SU-DHL-6 (cell line): ENCODE measurements around the gene PRKN.
"Not testable (repeated sequence)": the region's sequence is repeated elsewhere in the genome, so short reads cannot be mapped to it uniquely, and the experiment has no call there.

Experiments
- H2AFZ ChIP-seq: fragments of 200-600 bp; sonication (generic); 2 replicates; pipeline ENCODE4 v1.6.1; 2014; ENCODE audit warnings: low read depth, mild to moderate bottlenecking, moderate library complexity, mixed read lengths, antibody characterized with exemption, low read length; ENCODE audit not compliant: severe bottlenecking
- H3F3A ChIP-seq: fragments of 200-600 bp; shearing (Covaris generic); 2 replicates; pipeline ENCODE4 v1.6.0; 2016; ENCODE audit warnings: antibody characterized with exemption, mild to moderate bottlenecking; ENCODE audit not compliant: insufficient read depth
- H3K27ac ChIP-seq: fragments of 200-600 bp; sonication (generic); 2 replicates; pipeline ENCODE4 v1.5.1; 2016; ENCODE audit warnings: low read depth, mild to moderate bottlenecking, low read length, moderate library complexity, mixed read lengths
- H3K27me3 ChIP-seq: fragments of 200-600 bp; sonication (generic), shearing (Covaris generic); 2 replicates; pipeline ENCODE4 v1.6.0; 2014; ENCODE audit warnings: mild to moderate bottlenecking, low read length
- H3K36me3 ChIP-seq: fragments of 200-600 bp; sonication (generic); 2 replicates; pipeline ENCODE4 v1.6.1; 2014; ENCODE audit warnings: mild to moderate bottlenecking, low read length, mixed read lengths
- H3K4me2 ChIP-seq: fragments of 300-600, 200-600 bp; shearing (Covaris generic), sonication (generic); 2 replicates; pipeline ENCODE4 v1.6.0; 2014; ENCODE audit warnings: low read length, low read depth, mild to moderate bottlenecking; ENCODE audit not compliant: poor library complexity, severe bottlenecking
- H3K4me3 ChIP-seq: fragments of 200-600 bp; sonication (generic); 2 replicates; pipeline ENCODE4 v1.5.1; 2014; ENCODE audit warnings: antibody characterized with exemption, low read length, mild to moderate bottlenecking, mixed read lengths; ENCODE audit not compliant: insufficient read depth, poor library complexity, severe bottlenecking
- H3K79me2 ChIP-seq: fragments of 200-600 bp; sonication (generic); 2 replicates; pipeline ENCODE4 v1.6.1; 2014; ENCODE audit warnings: mild to moderate bottlenecking, low read length, moderate library complexity; ENCODE audit not compliant: insufficient read depth
- H3K9ac ChIP-seq: fragments of 200-600 bp; sonication (generic); 2 replicates; pipeline ENCODE4 v1.7.0; 2014; ENCODE audit warnings: mild to moderate bottlenecking, low read length
- H3K9me2 ChIP-seq: fragments of 200-600 bp; sonication (generic); replicated peaks from 2 replicates; pipeline ENCODE4 v1.6.1; 2014; ENCODE audit warnings: low read length; ENCODE audit not compliant: insufficient read depth
- H3K9me3 ChIP-seq: fragments of 200-600 bp; sonication (generic); 2 replicates; pipeline ENCODE4 v1.6.1; 2014; ENCODE audit warnings: low read length, mixed read lengths; ENCODE audit not compliant: insufficient read depth
- H4K20me1 ChIP-seq: fragments of 200-600 bp; sonication (generic); 2 replicates; pipeline ENCODE4 v1.6.1; 2014; ENCODE audit warnings: low read depth, mild to moderate bottlenecking, antibody characterized with exemption, low read length, moderate library complexity, mixed read lengths
- CTCF ChIP-seq: fragments of 200-600 bp; sonication (generic); IDR thresholded peaks from one replicate; pipeline ENCODE4 v1.5.1; 2017; ENCODE audit warnings: antibody characterized with exemption, mild to moderate bottlenecking, low read length, moderate library complexity; ENCODE audit not compliant: insufficient read depth, poor library complexity, severe bottlenecking
- EZH2phosphoT487 ChIP-seq: fragments of 200-600 bp; sonication (generic), shearing (Covaris generic); conservative IDR thresholded peaks from 2 replicates; pipeline ENCODE4 v1.6.1; 2018; ENCODE audit warnings: mild to moderate bottlenecking, antibody characterized with exemption, low read length, moderate library complexity, mixed read lengths

Gene PRKN

GRCh38 chr6:161869491-161869890, 858.1 kb downstream of the PRKN start:
- Histone ChIP-seq H3K4me3 (no peak overlapping the region), H4K20me1 (no peaks in the 10 kb centered on the region), H3K9me2 (no peaks in the 10 kb centered on the region), H3K9me3 (no peaks in the 10 kb centered on the region), H3F3A (no peaks in the 10 kb centered on the region), H2AFZ (no peak overlapping the region), H3K9ac (no peak overlapping the region), H3K36me3 (no peaks in the 10 kb centered on the region), H3K79me2 (no peaks in the 10 kb centered on the region), H3K27ac (no peak overlapping the region), H3K4me2 (no peak overlapping the region), H3K27me3 (no peaks in the 10 kb centered on the region)
- no peak for TF ChIP-seq CTCF
- no peak for TF ChIP-seq EZH2phosphoT487

- H3K4me3 ChIP-seq, result no peak overlapping the region
- H3K27ac ChIP-seq, result no peak overlapping the region
- no peaks in the 10 kb centered on the region for H4K20me1 ChIP-seq
- H3K27me3 ChIP-seq, result no peaks in the 10 kb centered on the region
- no peak overlapping the region for H3K4me2 ChIP-seq
- no peaks in the 10 kb centered on the region for H3K9me3 ChIP-seq
- H3K36me3 ChIP-seq, result no peaks in the 10 kb centered on the region
- H2AFZ ChIP-seq, result no peak overlapping the region
- H3K9me2 ChIP-seq, result no peaks in the 10 kb centered on the region
- no peaks in the 10 kb centered on the region for H3F3A ChIP-seq
- TF ChIP-seq CTCF (no peak), EZH2phosphoT487 (no peak)
- no peaks in the 10 kb centered on the region for H3K79me2 ChIP-seq
- no peak overlapping the region for H3K9ac ChIP-seq
Measured at GRCh38 chr6:161866570-161866969, 861.0 kb downstream of the PRKN start.

GRCh38 chr6:161861061-161861460, 866.5 kb downstream of the PRKN start:
- not testable (repeated sequence) for H3K9me2 ChIP-seq, H3K27me3 ChIP-seq, H3F3A ChIP-seq, H3K36me3 ChIP-seq, H3K9ac ChIP-seq, H3K4me3 ChIP-seq, H3K27ac ChIP-seq, H3K9me3 ChIP-seq, H3K79me2 ChIP-seq, H2AFZ ChIP-seq, H4K20me1 ChIP-seq, H3K4me2 ChIP-seq

- no peaks in the 10 kb centered on the region for H3K27me3 ChIP-seq
- H3F3A ChIP-seq, result no peaks in the 10 kb centered on the region
- no peak overlapping the region for H3K4me3 ChIP-seq
- H3K9me2 ChIP-seq, result no peaks in the 10 kb centered on the region
- H3K79me2 ChIP-seq, result no peaks in the 10 kb centered on the region
- no peak overlapping the region for H3K4me2 ChIP-seq
- TF ChIP-seq CTCF (no peak), EZH2phosphoT487 (no peak)
- no peak overlapping the region for H3K27ac ChIP-seq
- H3K9ac ChIP-seq, result no peak overlapping the region
- H3K36me3 ChIP-seq, result no peaks in the 10 kb centered on the region
- no peak overlapping the region for H2AFZ ChIP-seq
- H4K20me1 ChIP-seq, result no peaks in the 10 kb centered on the region
- no peaks in the 10 kb centered on the region for H3K9me3 ChIP-seq
Measured at GRCh38 chr6:161853657-161854056, 873.9 kb downstream of the PRKN start.

- not testable (repeated sequence) for H3K27ac ChIP-seq, H3K9ac ChIP-seq, H3K9me3 ChIP-seq, H3K27me3 ChIP-seq, H2AFZ ChIP-seq, H3F3A ChIP-seq, H3K4me3 ChIP-seq, H4K20me1 ChIP-seq, H3K79me2 ChIP-seq, H3K9me2 ChIP-seq, H3K4me2 ChIP-seq, H3K36me3 ChIP-seq
Measured at GRCh38 chr6:161851486-161851885, 876.1 kb downstream of the PRKN start.
